Measurements from ENCODE around the gene CES5A. TPM values are rescaled to one million over a fixed set of nuclear protein-coding genes. Genes with fewer than 3 reads are reported as not detected.
"Not testable (repeated sequence)": the region's sequence is repeated elsewhere in the genome, so short reads cannot be mapped to it uniquely, and the experiment has no call there.

CES5A gene
- total and polyA plus RNA-seq, 10 donors = 0.03 TPM; not detected in 9

- no peak for DNase-seq
- intact Hi-C loops (cut with DNase I; ENCODE audit: low total_unique reads) = no loop called here
- 87 to 92% (median 89%) methylated on average over 3 to 4 of the region's 4 CpGs for WGBS, 5 donors
Observed at GRCh38 chr16:55821210-55821609, 54.0 kb downstream of the CES5A start.

GRCh38 chr16:55820615-55821014 lies 54.6 kb downstream of the CES5A start:
- TF ChIP-seq CTCF (IDR thresholded peaks at IDR 0.05 in 8 of 11, conservative IDR thresholded peaks at IDR 0.05 in 3 of 11) = no peak
- no peak for TF ChIP-seq POLR2AphosphoS5 (IDR thresholded peaks at IDR 0.05)
- no peak for TF ChIP-seq POLR2A (IDR thresholded peaks at IDR 0.05)
- intact Hi-C loops (cut with DNase I; ENCODE audit: low total_unique reads) = no loop called here

More at GRCh38 chr16:55821210-55821609, 54.0 kb downstream of the CES5A start:
- Histone ChIP-seq H3K27ac (no peak overlapping the region), H3K27me3 (replicated peaks in 1 of 7) (peaks cover 0 to 23% (median 0%) of the 10 kb centered on the region in 7 donors), H3K4me1 (no peaks in the 10 kb centered on the region), H3K9me3 (no peaks in the 10 kb centered on the region), H3K36me3 (no peaks in the 10 kb centered on the region), H3K4me3 (no peak overlapping the region)
- TF ChIP-seq POLR2A (IDR thresholded peaks at IDR 0.05) = no peak
- TF ChIP-seq CTCF (IDR thresholded peaks at IDR 0.05 in 8 of 11, conservative IDR thresholded peaks at IDR 0.05 in 3 of 11) = no peak
- TF ChIP-seq POLR2AphosphoS5 (IDR thresholded peaks at IDR 0.05) = no peak

GRCh38 chr16:55817236-55817912 lies 57.8 kb downstream of the CES5A start:
- H3K36me3 ChIP-seq = no peaks in the 10 kb centered on the region
- 75 to 92% (median 88%) methylated on average over 5 of the region's 5 CpGs for WGBS, 5 donors
- DNase-seq = no peak
- no peak overlapping the region for H3K27ac ChIP-seq
- H3K4me3 ChIP-seq = no peak overlapping the region
- intact Hi-C loops (cut with DNase I; ENCODE audit: low total_unique reads) = no loop called here
- TF ChIP-seq POLR2A (IDR thresholded peaks at IDR 0.05) (no peak), CTCF (IDR thresholded peaks at IDR 0.05 in 8 of 11, conservative IDR thresholded peaks at IDR 0.05 in 3 of 11) (no peak), POLR2AphosphoS5 (IDR thresholded peaks at IDR 0.05) (no peak)
- peaks cover 0 to 11% (median 0%) of the 10 kb centered on the region in 7 donors for H3K27me3 ChIP-seq (replicated peaks in 1 of 7)
- no peaks in the 10 kb centered on the region for H3K9me3 ChIP-seq
- no peaks in the 10 kb centered on the region for H3K4me1 ChIP-seq

More at GRCh38 chr16:55820615-55821014, 54.6 kb downstream of the CES5A start:
- no peaks in the 10 kb centered on the region for H3K4me1 ChIP-seq
- no peaks in the 10 kb centered on the region for H3K36me3 ChIP-seq
- WGBS, 5 donors = 92 to 96% (median 94%) methylated on average over 3 of the region's 3 CpGs
- DNase-seq = no peak
- H3K4me3 ChIP-seq = no peak overlapping the region
- H3K27ac ChIP-seq = no peak overlapping the region
- H3K27me3 ChIP-seq (replicated peaks in 1 of 7) = peaks cover 0 to 21% (median 0%) of the 10 kb centered on the region in 7 donors
- no peaks in the 10 kb centered on the region for H3K9me3 ChIP-seq

GRCh38 chr16:55816222-55816621 lies 59.0 kb downstream of the CES5A start:
- H3K9me3 ChIP-seq; H3K27ac ChIP-seq; H3K4me1 ChIP-seq; DNase-seq; H3K4me3 ChIP-seq; H3K36me3 ChIP-seq; H3K27me3 ChIP-seq (replicated peaks in 1 of 7); intact Hi-C loops (cut with DNase I; ENCODE audit: low total_unique reads): not testable (repeated sequence)
- WGBS, 5 donors = 56 to 73% (median 61%) methylated on average over 4 of the region's 4 CpGs
